ENCODE measurements around the gene HAUS8. TPM values are rescaled to one million over a fixed set of nuclear protein-coding genes. Genes with fewer than 3 reads are reported as not detected.

Gene HAUS8
- total and polyA plus RNA-seq, 10 of the 15 experiments (the other 5 are each of a cell fraction or from before 2014, with no cell fraction given), result 22.7 to 43.9 (median 34.4) TPM

DNA sequence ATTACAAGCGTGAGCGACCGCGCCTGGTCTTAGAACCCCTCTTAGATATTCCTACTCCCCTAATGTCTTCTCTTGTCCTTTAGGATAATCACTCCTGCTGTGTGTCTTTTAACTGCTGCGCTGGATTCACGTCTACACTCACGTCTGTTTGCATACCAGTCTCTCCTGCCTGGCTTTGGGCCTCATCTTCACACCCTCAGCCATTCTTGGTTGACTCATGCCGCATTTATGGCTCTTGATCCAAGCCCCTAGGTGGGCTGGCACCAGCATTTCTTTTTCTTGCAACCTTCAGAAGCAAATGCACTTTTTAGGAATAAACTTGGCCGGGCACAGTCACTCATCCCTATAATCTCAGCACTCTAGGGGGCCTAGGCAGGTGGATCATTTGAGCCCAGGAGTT lies 23.1 kb upstream of the HAUS8 start:
- SMC1A ChIA-PET (ENCODE audit: uncharacterized antibody, unreplicated experiment), result no interaction called here
- H2AFZ ChIP-seq (ENCODE audit: control insufficient read depth, low read depth, low read length), result no peak overlapping the region
- FAIRE-seq (no peak), DNase-seq (ENCODE audit: low read depth, low spot score) (no peak), ATAC-seq (no peak)
- TF ChIP-seq HDAC2 (IDR thresholded peaks at IDR 0.05), result no peak
- no peak for TF ChIP-seq SREBF1 (IDR thresholded peaks at IDR 0.05; ENCODE audit: low read length)
- no peak for TF ChIP-seq BHLHE40 (IDR thresholded peaks at IDR 0.05; ENCODE audit: borderline replicate concordance in 1 of 2, low read depth in 2 of 2, low read length in 1 of 2)
- no peak for TF ChIP-seq ZZZ3 (IDR thresholded peaks at IDR 0.05; ENCODE audit: control insufficient read depth, insufficient read length, low read depth)
- TF ChIP-seq, protein P1, sequence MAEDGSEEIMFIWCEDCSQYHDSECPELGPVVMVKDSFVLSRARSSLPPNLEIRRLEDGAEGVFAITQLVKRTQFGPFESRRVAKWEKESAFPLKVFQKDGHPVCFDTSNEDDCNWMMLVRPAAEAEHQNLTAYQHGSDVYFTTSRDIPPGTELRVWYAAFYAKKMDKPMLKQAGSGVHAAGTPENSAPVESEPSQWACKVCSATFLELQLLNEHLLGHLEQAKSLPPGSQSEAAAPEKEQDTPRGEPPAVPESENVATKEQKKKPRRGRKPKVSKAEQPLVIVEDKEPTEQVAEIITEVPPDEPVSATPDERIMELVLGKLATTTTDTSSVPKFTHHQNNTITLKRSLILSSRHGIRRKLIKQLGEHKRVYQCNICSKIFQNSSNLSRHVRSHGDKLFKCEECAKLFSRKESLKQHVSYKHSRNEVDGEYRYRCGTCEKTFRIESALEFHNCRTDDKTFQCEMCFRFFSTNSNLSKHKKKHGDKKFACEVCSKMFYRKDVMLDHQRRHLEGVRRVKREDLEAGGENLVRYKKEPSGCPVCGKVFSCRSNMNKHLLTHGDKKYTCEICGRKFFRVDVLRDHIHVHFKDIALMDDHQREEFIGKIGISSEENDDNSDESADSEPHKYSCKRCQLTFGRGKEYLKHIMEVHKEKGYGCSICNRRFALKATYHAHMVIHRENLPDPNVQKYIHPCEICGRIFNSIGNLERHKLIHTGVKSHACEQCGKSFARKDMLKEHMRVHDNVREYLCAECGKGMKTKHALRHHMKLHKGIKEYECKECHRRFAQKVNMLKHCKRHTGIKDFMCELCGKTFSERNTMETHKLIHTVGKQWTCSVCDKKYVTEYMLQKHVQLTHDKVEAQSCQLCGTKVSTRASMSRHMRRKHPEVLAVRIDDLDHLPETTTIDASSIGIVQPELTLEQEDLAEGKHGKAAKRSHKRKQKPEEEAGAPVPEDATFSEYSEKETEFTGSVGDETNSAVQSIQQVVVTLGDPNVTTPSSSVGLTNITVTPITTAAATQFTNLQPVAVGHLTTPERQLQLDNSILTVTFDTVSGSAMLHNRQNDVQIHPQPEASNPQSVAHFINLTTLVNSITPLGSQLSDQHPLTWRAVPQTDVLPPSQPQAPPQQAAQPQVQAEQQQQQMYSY (CRISPR knock-in tag; IDR thresholded peaks at IDR 0.05), result no peak
- TF ChIP-seq MTA3 (IDR thresholded peaks at IDR 0.05; ENCODE audit: borderline replicate concordance, low read length), result no peak
- TF ChIP-seq SPI1 (IDR thresholded peaks at IDR 0.05; ENCODE audit: borderline replicate concordance, insufficient read depth, low read depth, low read length), result no peak
- no peak for TF ChIP-seq EZH2 (IDR thresholded peaks at IDR 0.05; ENCODE audit: borderline replicate concordance, control insufficient read depth, low read depth, low read length)
- TF ChIP-seq RFX5 (IDR thresholded peaks at IDR 0.05; ENCODE audit: low read depth, low read length), result no peak
- TF ChIP-seq TCF3 (IDR thresholded peaks at IDR 0.05; ENCODE audit: borderline replicate concordance, insufficient read depth, low read depth, low read length), result no peak
- no peak for TF ChIP-seq ZNF622 (IDR thresholded peaks at IDR 0.05)
- TF ChIP-seq NR2F1 (conservative IDR thresholded peaks at IDR 0.05), result no peak
- TF ChIP-seq CEBPB (IDR thresholded peaks at IDR 0.05; ENCODE audit: borderline replicate concordance in 1 of 2, low read depth in 2 of 2, low read length in 2 of 2), result no peak
- no peak for TF ChIP-seq PAX8 (IDR thresholded peaks at IDR 0.05)
- TF ChIP-seq ETV6 (conservative IDR thresholded peaks at IDR 0.05 in 1 of 2, IDR thresholded peaks at IDR 0.05 in 1 of 2; ENCODE audit: borderline replicate concordance in 1 of 2, low read depth in 1 of 2), result no peak
- no peak for TF ChIP-seq CBX3 (IDR thresholded peaks at IDR 0.05; ENCODE audit: borderline replicate concordance, low read depth)
- no peak overlapping the region for H3K4me3 ChIP-seq
- H3K36me3 ChIP-seq (ENCODE audit: control insufficient read depth in 2 of 2, insufficient read depth in 2 of 2, low read length in 1 of 2), result peaks cover 15 to 36% of the 10 kb centered on the region in 2 experiments
- WGBS (ENCODE audit: insufficient coverage, insufficient replicate concordance, low lambda C conversion rate, missing lambda C conversion rate), result 98% methylated on average over 9 of the region's 9 CpGs
- no TSS peak for BruUV-seq (replicated peaks)
- H3K27me3 ChIP-seq (replicated peaks in 1 of 2; ENCODE audit: control insufficient read depth in 2 of 2, insufficient read depth in 2 of 2, low read length in 1 of 2), result no peaks in the 10 kb centered on the region
- H4K20me1 ChIP-seq (ENCODE audit: control insufficient read depth, insufficient read depth), result peaks cover under 1% of the 10 kb centered on the region
- H3K79me2 ChIP-seq (ENCODE audit: control insufficient read depth, insufficient read depth, low read length), result peaks cover 80% of the 10 kb centered on the region
- CTCF ChIA-PET, result interaction anchor here (0.8 kb wide), 1 partner anchor 58 kb away, joined by 3 read pairs; no protein-coding TSS in a partner anchor
- POLR2A ChIA-PET, result interaction anchor here (0.6 kb wide), 1 partner anchor 34 kb away, joined by 5 read pairs; no protein-coding TSS in a partner anchor
- RAD21 ChIA-PET (ENCODE audit: unreplicated experiment), result no interaction called here
- H3K4me2 ChIP-seq (ENCODE audit: control insufficient read depth, insufficient read depth), result no peak overlapping the region
- no peaks in the 10 kb centered on the region; the same call in 2 of the 3 replicates for H3K9me3 ChIP-seq (replicated peaks; ENCODE audit: control insufficient read depth, insufficient read depth, low read length)
- intact Hi-C loops (cut with micrococcal nuclease; ENCODE audit: unreplicated experiment) (no loop called here), in situ Hi-C loops (cut with MboI) (no loop called here)
- peaks cover 4% of the 10 kb centered on the region for H3K4me1 ChIP-seq (ENCODE audit: control insufficient read depth, insufficient read depth, low read length)
- H3K27ac ChIP-seq (ENCODE audit: control insufficient read depth, insufficient read depth), result no peak overlapping the region
- H3K9ac ChIP-seq (ENCODE audit: control insufficient read depth, insufficient read depth, low read length), result no peak overlapping the region
